Ascending aorta (tissue), 2 donors: ENCODE measurements around the gene KSR1. TPM values are rescaled to one million over a fixed set of nuclear protein-coding genes. Genes with fewer than 3 reads are reported as not detected.

ENCODE experiments used
- DNase-seq, 2 donors: peaks; one replicate each; pipeline ENCODE4 v3.0.0-alpha.2; 2019; ENCODE audit warnings: low spot score in 2 of 2
- H3K27ac ChIP-seq, 2 donors: fragments of 200-600 bp; sonication (generic); one replicate each; pipeline ENCODE4 v1.5.1; 2016 to 2017; ENCODE audit warnings: mild to moderate bottlenecking in 1 of 2
- H3K27me3 ChIP-seq: fragments of 200-600 bp; sonication (generic); one replicate; pipeline ENCODE4 v1.5.1; 2017
- H3K36me3 ChIP-seq, 2 donors: fragments of 200-600 bp; sonication (generic); one replicate each; pipeline ENCODE4 v1.5.1; 2016
- H3K4me1 ChIP-seq, 2 donors: fragments of 200-600 bp; sonication (generic); one replicate each; pipeline ENCODE4 v1.5.1; 2016 to 2017; ENCODE audit warnings: mild to moderate bottlenecking in 1 of 2
- H3K4me3 ChIP-seq, 2 donors: fragments of 200-600 bp; sonication (generic); one replicate each; pipeline ENCODE4 v1.5.1; 2016 to 2017; ENCODE audit warnings: mild to moderate bottlenecking in 1 of 2
- H3K9me3 ChIP-seq, 2 donors: fragments of 200-600 bp; sonication (generic); one replicate each; pipeline ENCODE4 v1.5.1; 2016
- CTCF ChIP-seq, 3 experiments: fragments of 200-600 bp in 2 of 3; fragments of 450-650 bp in 1 of 3; sonication (generic) in 2 of 3; IDR thresholded peaks; one replicate each; pipeline ENCODE4 v1.5.1; 2016 to 2019; ENCODE audit warnings: antibody characterized with exemption in 3 of 3, mild to moderate bottlenecking in 1 of 3, moderate library complexity in 1 of 3
- intact Hi-C: fragments of 100-400 bp; cut with DNase I; formaldehyde crosslinking; loops from one replicate; pipeline ENCODE4 v1.15.1; 2023
- total RNA-seq: library from RNA; depleted of rRNA; stranded (reverse); fragments of >200 nt; gene quantifications from one replicate; pipeline ENCODE4 v1.1.0, GENCODE V29; 2016

Gene KSR1
- total RNA-seq, 1 donor from 2014 or later: 42.6 TPM

GRCh38 chr17:27588354-27588753 is 132.1 kb downstream of the KSR1 start:
- Histone ChIP-seq H3K36me3 (peaks cover 0 to 30% of the 10 kb centered on the region in 2 donors), H3K4me3 (no peak overlapping the region), H3K27ac (no peak overlapping the region), H3K4me1 (peaks cover 3 to 4% of the 10 kb centered on the region in 2 donors), H3K9me3 (no peaks in the 10 kb centered on the region), H3K27me3 (no peaks in the 10 kb centered on the region)
- intact Hi-C loops: no loop called here
- no peak for TF ChIP-seq CTCF (IDR thresholded peaks at IDR 0.05)
- DNase-seq: no peak

- no peak for TF ChIP-seq CTCF (IDR thresholded peaks at IDR 0.05)
- Histone ChIP-seq H3K4me3 (no peak overlapping the region), H3K27ac (no peak overlapping the region), H3K36me3 (peaks cover 0 to 28% of the 10 kb centered on the region in 2 donors), H3K4me1 (peaks cover 1 to 2% of the 10 kb centered on the region in 2 donors), H3K9me3 (no peaks in the 10 kb centered on the region), H3K27me3 (no peaks in the 10 kb centered on the region)
- intact Hi-C loops: no loop called here
- no peak for DNase-seq
Measured at GRCh38 chr17:27590864-27591263, 134.6 kb downstream of the KSR1 start.

GRCh38 chr17:27591986-27592385 is 135.7 kb downstream of the KSR1 start:
- no peaks in the 10 kb centered on the region for H3K27me3 ChIP-seq
- H3K4me3 ChIP-seq: no peak overlapping the region
- intact Hi-C loops: no loop called here
- H3K4me1 ChIP-seq: no peaks in the 10 kb centered on the region
- no peak for DNase-seq
- H3K9me3 ChIP-seq: no peaks in the 10 kb centered on the region
- no peak for TF ChIP-seq CTCF (IDR thresholded peaks at IDR 0.05)
- no peak overlapping the region for H3K27ac ChIP-seq
- H3K36me3 ChIP-seq: peaks cover 0 to 28% of the 10 kb centered on the region in 2 donors

- DNase-seq: no peak
- no peak for TF ChIP-seq CTCF (IDR thresholded peaks at IDR 0.05)
Measured at GRCh38 chr17:27593232-27593856, 137.1 kb downstream of the KSR1 start.

GRCh38 chr17:27593857-27594255 is 137.6 kb downstream of the KSR1 start:
- DNase-seq: no peak
- no peak for TF ChIP-seq CTCF (IDR thresholded peaks at IDR 0.05)
- intact Hi-C loops: no loop called here
- H3K4me3 ChIP-seq: no peak overlapping the region
- no peaks in the 10 kb centered on the region for H3K9me3 ChIP-seq
- peaks cover 0 to 30% of the 10 kb centered on the region in 2 donors for H3K36me3 ChIP-seq
- no peaks in the 10 kb centered on the region for H3K27me3 ChIP-seq
- no peaks in the 10 kb centered on the region for H3K4me1 ChIP-seq
- no peak overlapping the region for H3K27ac ChIP-seq

More at GRCh38 chr17:27593232-27593856, 137.1 kb downstream of the KSR1 start:
- Histone ChIP-seq H3K36me3 (peaks cover 0 to 30% of the 10 kb centered on the region in 2 donors), H3K9me3 (no peaks in the 10 kb centered on the region), H3K4me3 (no peak overlapping the region), H3K4me1 (no peaks in the 10 kb centered on the region), H3K27me3 (no peaks in the 10 kb centered on the region), H3K27ac (no peak overlapping the region)
- intact Hi-C loops: no loop called here
